Neuron (in vitro differentiated cells): ENCODE results near the gene IGF1.
"Not testable (repeated sequence)": the region's sequence is repeated elsewhere in the genome, so short reads cannot be mapped to it uniquely, and the experiment has no call there.

Experiments used
- H2AFZ ChIP-seq: one replicate; pipeline ENCODE4 v1.6.1; 2013; ENCODE audit warnings: low read depth, mild to moderate bottlenecking, inconsistent platforms, low read length, moderate library complexity
- H3K27me3 ChIP-seq: one replicate; pipeline ENCODE4 v1.6.1; 2013; ENCODE audit warnings: low read length; ENCODE audit not compliant: insufficient read depth
- H3K36me3 ChIP-seq: one replicate; pipeline ENCODE4 v1.6.1; 2013; ENCODE audit warnings: low read length; ENCODE audit not compliant: insufficient read depth
- H3K4me1 ChIP-seq: one replicate; pipeline ENCODE4 v1.6.1; 2013; ENCODE audit warnings: low read length; ENCODE audit not compliant: insufficient read depth
- H3K4me3 ChIP-seq: 2 replicates; pipeline ENCODE4 v1.5.1; 2013; ENCODE audit warnings: mild to moderate bottlenecking, low read length, moderate library complexity
- H3K9me3 ChIP-seq: one replicate; pipeline ENCODE4 v1.6.1; 2013; ENCODE audit warnings: low read length

IGF1 gene

DNA sequence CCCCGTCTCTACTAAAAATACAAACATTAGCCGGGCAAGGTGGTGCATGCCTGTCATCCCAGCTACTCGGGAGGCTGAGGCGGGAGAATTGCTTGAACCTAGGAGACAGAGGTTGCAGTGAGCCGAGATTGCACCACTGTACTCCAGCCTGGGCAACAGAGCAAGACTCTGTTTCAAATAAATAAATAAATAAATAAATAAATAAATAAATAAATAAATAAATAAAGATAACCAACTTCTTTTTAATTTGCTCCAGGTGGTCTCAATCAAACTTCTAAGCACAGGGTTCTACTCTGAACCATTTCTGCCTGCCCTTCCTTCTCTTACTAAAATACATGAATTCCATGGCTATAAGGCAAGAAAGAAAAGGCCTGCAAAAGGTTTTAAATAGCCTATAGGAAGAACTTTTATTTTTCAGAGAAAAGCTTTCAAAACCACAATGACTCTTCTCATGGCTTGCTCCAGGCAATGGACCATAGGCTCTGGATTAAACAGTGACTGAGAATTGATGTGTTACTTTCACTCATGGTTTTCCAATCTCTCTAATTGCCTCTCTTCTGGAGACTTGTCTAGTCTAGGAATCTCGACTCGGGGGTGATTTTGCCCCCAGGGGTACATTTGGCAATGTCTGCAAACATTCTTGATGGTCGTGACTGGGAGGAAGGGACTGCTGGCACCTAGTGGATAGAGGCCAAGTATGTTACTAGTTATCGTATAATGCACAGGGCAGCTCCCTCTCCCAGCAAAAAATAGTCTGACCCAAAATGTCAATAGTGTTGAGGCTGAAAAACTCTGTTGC lies 14.4 kb downstream of the IGF1 start:
- H3K27me3 ChIP-seq, result no peaks in the 10 kb centered on the region
- H3K4me1 ChIP-seq, result no peaks in the 10 kb centered on the region
- no peak overlapping the region for H2AFZ ChIP-seq
- H3K4me3 ChIP-seq, result no peak overlapping the region
- no peaks in the 10 kb centered on the region for H3K9me3 ChIP-seq
- no peaks in the 10 kb centered on the region for H3K36me3 ChIP-seq

DNA sequence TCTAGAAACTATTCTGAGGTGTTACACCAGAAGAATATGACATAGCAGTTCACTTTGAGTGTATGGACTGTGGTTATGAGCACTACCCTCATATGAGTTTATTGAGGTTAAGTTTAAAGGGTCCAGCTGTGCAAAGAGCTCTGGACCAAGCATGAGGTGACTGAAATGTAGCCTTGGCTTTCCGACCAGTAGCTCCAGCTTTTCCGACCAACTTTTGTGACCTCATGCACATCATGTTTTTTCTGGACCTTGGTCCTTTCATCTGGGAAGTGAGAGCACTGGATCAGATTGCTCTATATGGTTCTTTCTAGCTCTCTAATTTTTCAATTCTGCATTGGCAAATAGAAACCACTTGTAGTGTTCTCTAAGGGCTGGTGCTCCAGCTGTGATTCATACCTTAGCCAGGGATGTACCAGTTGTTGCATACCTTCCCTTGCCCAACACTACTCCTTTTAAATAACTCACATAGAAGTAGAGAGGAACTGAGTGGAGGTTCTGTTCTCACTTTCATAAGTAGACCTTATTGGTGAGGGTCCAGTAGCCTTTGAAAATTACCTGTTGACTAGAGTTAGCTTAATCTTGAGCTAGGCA lies 16.6 kb downstream of the IGF1 start:
- Histone ChIP-seq H2AFZ (no peak overlapping the region), H3K27me3 (no peaks in the 10 kb centered on the region), H3K4me1 (no peaks in the 10 kb centered on the region), H3K4me3 (no peak overlapping the region), H3K9me3 (no peaks in the 10 kb centered on the region), H3K36me3 (no peaks in the 10 kb centered on the region)

DNA sequence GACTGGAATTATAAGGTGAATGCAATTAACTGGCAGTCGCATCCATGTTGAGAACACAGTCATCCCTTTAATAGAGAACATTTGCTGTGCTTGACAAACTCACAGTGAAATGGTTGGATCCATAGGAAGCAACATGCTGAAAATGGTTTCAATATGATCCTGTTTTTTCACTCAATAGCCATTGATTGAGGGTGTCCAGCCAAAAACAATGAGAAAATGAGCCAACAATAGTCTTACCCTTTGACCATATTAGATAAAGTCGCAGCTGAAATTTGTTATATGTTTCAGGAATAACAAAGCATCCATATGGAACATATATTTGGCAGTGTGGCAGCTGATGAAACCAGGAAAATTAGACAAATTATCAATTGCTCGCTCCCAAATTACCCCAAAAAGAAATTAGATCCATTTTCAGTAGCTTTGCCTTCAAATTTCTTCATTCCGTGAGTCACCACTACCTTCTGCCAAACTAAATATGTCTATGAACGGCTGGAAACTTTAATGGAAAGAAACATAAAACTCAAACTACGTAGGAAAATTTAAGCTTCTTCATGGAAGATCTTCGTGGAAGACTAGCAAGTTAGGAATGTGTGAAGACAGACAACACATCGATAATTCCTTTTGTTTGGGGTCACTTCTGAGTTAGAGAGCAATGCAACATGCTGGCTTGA lies 17.4 kb downstream of the IGF1 start:
- no peak overlapping the region for H3K4me3 ChIP-seq
- H3K4me1 ChIP-seq, result no peaks in the 10 kb centered on the region
- H3K27me3 ChIP-seq, result no peaks in the 10 kb centered on the region
- H2AFZ ChIP-seq, result no peak overlapping the region
- H3K9me3 ChIP-seq, result no peaks in the 10 kb centered on the region
- no peaks in the 10 kb centered on the region for H3K36me3 ChIP-seq

DNA sequence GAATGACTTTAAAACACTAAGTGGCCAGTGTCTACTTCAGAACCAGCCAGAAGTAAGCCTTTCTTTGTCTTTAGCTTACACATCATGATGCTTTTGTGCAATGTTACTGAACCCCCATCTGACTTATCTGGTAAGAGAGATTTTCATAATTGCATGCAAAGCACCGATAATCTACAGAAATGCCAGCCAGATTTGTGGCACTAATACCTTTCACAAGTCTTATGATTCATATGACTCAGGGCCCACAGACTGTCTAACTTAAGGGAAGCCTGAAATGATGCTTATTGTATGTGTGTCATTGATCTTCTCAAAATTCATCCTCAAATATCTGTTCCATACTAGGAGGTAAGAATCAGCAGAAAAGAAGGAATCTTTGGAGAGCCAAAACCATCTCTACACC lies 18.0 kb downstream of the IGF1 start:
- Histone ChIP-seq H3K4me1 (no peaks in the 10 kb centered on the region), H2AFZ (no peak overlapping the region), H3K4me3 (no peak overlapping the region)

DNA sequence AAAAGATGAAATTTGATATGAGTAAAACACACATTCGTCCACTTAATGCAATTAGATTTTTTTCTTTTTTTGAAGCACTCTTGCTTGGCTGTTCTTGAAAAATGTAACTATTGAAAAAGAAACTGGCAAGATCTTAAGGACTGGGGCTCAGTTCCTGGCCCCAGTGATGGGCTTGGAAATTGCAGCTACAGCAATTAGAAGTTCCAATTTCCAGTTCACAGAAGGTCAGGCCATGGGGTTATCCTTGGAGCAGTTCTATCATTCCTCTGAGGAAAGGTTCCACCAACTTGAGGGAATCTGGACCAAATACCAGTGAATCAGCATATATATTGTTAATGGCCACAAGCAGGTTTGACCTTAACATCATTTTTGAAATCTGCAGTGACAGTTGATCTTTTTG lies 18.9 kb downstream of the IGF1 start:
- no peaks in the 10 kb centered on the region for H3K9me3 ChIP-seq
- H2AFZ ChIP-seq, result no peak overlapping the region
- H3K27me3 ChIP-seq, result no peaks in the 10 kb centered on the region
- no peak overlapping the region for H3K4me3 ChIP-seq
- H3K36me3 ChIP-seq, result no peaks in the 10 kb centered on the region
- no peaks in the 10 kb centered on the region for H3K4me1 ChIP-seq

More for the DNA sequence above, 18.0 kb downstream of the IGF1 start:
- Histone ChIP-seq H3K27me3 (no peaks in the 10 kb centered on the region), H3K9me3 (no peaks in the 10 kb centered on the region), H3K36me3 (no peaks in the 10 kb centered on the region)

DNA sequence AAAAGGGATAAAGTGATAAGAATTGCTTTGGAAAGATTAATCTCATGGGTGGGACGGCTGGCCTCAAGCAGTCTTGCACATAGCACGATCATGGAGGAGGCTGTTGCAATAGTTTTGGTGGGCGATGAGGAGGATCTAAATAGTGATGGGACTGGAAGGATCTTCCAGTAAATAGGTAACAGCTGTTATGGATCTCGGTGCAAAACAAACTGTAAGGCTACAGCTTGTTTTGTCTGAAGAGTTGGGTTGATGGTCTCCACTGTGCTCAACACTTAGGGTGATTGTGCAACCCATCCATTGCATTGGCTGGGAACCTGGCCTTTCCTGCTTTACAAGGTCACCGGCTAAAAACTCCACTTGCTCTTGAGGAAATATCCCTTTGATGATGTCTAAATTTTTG lies 21.0 kb downstream of the IGF1 start:
- Histone ChIP-seq H3K4me3 (no peak overlapping the region), H3K9me3 (no peaks in the 10 kb centered on the region), H2AFZ (no peak overlapping the region), H3K36me3 (no peaks in the 10 kb centered on the region), H3K27me3 (no peaks in the 10 kb centered on the region), H3K4me1 (no peaks in the 10 kb centered on the region)

DNA sequence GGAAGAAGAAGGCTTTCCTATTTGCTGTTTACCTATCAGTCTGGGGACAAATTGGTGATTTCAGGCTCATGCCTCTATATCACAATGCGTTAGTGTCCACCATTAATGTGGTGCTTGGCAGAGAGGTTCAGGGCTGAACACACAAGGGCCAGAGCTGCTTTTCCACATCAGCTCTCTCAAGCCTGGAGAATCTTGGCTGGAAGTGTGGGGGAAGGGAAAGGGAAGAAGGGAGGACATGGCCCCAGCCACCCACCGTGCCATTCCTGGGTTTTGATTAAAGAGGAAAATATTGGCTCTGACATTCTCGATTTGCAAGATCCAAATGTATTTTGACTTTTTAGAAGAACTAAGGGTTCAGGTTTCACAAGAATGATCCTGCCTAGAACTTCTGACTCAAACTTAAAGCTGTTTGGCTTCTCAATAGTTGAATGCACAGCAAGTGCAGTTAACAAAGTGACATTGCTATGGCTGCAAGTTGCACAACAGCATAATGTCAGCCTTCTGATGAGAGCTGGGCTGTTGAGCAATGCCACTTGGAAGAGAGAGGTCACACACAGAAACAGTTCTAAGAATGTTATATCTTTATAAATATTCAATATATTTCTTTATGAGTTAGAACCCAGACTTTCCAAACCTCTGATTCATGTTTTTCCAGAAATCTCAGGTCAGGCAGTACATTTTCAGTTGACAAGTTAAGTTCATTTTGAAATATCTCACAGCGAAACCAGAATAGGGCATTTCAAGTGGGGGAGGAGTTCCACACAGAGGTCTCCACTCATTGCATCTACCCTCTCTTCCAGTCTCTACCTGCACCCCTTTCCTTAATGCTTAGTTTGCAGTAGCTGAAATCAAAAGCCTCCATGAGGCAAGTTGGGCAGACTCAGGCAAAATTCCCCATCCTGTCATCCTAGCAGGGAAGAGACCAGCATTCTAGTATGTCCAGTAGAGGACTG lies 25.3 kb downstream of the IGF1 start:
- no peak overlapping the region for H2AFZ ChIP-seq
- no peaks in the 10 kb centered on the region for H3K9me3 ChIP-seq
- H3K4me3 ChIP-seq, result no peak overlapping the region
- H3K4me1 ChIP-seq, result no peaks in the 10 kb centered on the region
- H3K36me3 ChIP-seq, result no peaks in the 10 kb centered on the region
- H3K27me3 ChIP-seq, result no peaks in the 10 kb centered on the region

DNA sequence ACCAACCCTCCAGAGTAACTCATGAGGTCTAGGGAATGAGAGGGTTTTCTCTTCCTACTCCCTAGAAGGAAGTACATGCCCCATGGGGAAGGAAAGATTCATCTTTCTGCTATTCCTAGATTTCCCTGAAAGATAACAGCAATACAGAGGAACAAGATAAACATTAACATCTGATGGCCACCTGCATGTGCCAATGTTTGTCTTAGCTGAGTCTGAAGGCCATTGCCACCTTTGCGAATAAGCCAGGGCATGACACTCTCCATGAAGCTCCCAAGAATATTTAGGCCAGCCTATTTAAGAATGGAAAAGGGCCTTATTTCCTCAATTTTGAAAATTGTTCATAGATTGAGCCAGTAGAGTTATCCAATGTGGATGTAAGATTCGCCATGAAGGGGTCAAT lies 26.0 kb downstream of the IGF1 start:
- H3K36me3 ChIP-seq, result no peaks in the 10 kb centered on the region
- no peaks in the 10 kb centered on the region for H3K27me3 ChIP-seq
- H3K4me1 ChIP-seq, result no peaks in the 10 kb centered on the region
- H2AFZ ChIP-seq, result no peak overlapping the region
- no peak overlapping the region for H3K4me3 ChIP-seq
- H3K9me3 ChIP-seq, result no peaks in the 10 kb centered on the region

DNA sequence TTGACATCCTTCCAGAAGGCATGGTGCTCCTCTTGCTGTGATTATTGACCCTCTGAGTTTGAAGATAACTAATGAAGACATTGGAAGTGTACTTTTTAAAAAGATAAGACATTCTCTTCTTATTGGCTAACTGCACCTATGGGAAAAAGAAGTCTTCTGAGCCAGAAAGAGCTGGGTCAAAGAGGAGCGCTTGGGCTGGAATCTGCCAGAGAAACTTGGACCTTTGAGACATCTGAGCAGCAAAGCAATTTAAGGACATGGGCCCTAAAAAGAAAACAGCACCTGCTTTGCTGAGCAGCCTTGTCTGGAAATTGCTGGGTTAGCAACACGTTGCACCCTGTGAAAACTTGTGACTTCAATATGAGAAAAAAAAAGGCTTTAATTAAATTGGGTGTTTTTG lies 27.8 kb downstream of the IGF1 start:
- Histone ChIP-seq H2AFZ (no peak overlapping the region), H3K27me3 (no peaks in the 10 kb centered on the region), H3K36me3 (no peaks in the 10 kb centered on the region), H3K4me3 (no peak overlapping the region), H3K4me1 (no peaks in the 10 kb centered on the region), H3K9me3 (no peaks in the 10 kb centered on the region)

DNA sequence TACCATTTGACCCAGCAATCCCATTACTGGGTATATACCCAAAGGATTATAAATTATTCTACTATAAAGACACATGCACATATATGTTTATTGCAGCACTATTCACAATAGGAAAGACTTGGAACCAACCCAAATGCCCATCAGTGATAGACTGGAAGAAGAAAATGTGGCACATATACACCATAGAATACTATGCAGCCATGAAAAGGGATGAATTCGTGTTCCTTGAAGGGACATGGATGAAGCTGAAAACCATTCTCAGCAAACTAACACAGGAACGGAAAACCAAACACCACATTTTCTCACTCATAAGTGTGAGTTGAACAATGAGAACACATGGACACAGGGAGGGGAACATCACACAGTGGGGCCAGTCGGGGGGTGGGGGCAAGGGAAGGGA lies 31.3 kb downstream of the IGF1 start:
- not testable (repeated sequence) for H3K4me1 ChIP-seq, H3K27me3 ChIP-seq, H3K9me3 ChIP-seq, H3K36me3 ChIP-seq, H3K4me3 ChIP-seq, H2AFZ ChIP-seq

DNA sequence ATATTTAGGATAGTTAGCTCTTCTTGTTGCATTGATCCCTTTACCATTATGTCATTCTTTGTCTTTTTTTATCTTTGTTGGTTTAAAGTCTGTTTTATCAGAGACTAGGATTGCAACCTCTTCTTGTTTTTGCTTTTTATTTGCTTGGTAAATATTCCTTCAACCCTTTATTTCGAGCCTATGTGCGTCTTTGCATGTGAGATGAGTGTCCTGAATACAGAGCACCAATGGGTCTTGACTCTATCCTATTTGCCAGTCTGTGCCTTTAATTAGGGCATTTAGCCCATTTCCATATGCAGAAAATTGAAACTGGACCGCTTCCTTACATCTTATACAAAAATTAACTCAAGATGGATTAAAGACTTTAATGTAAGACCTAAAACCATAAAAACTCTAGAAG lies 32.9 kb downstream of the IGF1 start:
- not testable (repeated sequence) for H3K36me3 ChIP-seq, H3K9me3 ChIP-seq, H3K27me3 ChIP-seq, H3K4me3 ChIP-seq, H3K4me1 ChIP-seq, H2AFZ ChIP-seq

DNA sequence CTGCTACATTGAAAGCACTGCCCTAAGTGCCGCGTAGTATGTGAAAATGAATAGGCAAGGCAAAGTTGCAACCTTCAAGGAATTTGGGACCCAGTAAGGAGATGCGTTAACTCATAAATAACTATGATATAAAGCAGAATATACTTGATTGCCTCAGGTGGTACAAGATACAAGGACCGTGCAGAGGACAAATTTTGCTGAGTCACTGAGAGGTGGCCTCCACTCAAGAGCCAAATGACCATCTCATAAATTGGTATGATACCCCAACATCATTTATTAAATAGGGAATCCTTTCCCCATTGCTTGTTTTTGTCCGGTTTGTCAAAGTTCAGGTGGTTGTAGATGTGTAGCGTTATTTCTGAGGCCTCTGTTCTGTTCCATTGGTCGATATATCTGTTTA lies 35.7 kb downstream of the IGF1 start:
- Histone ChIP-seq H3K27me3 (no peaks in the 10 kb centered on the region), H3K9me3 (no peaks in the 10 kb centered on the region), H2AFZ (no peak overlapping the region), H3K4me3 (no peak overlapping the region), H3K36me3 (no peaks in the 10 kb centered on the region), H3K4me1 (no peaks in the 10 kb centered on the region)

DNA sequence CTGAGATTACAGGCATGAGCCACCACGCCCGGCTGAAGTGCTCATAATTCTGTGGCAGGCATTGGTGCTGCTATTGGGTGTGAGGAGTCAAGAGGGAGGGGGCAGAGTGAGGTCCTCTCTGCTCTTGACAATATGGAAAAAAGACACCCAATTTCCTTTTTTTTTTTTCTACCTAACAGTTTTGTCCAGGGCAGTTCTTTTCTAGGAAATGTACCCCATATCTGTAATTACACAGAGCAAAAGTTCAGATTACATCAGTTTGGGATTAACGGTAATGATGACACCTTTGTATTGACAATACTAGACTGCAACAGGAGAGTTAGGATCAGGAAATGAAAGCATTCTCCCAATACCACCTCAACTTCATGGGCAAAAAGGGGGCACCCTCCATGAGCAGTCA lies 36.3 kb downstream of the IGF1 start:
- Histone ChIP-seq H3K4me3 (no peak overlapping the region), H2AFZ (no peak overlapping the region), H3K4me1 (no peaks in the 10 kb centered on the region), H3K9me3 (no peaks in the 10 kb centered on the region), H3K27me3 (no peaks in the 10 kb centered on the region), H3K36me3 (no peaks in the 10 kb centered on the region)
